WTC11 (cell line): Measurements from ENCODE around the gene FUT6. TPM values are rescaled to one million over a fixed set of nuclear protein-coding genes. Genes with fewer than 3 reads are reported as not detected.

Experiments used
- ATF1 ChIP-seq: sonication (generic); formaldehyde crosslinking; IDR thresholded peaks from 2 replicates; pipeline ENCODE4 v1.8.1; 2023; ENCODE audit warnings: mild to moderate bottlenecking, moderate library complexity, missing genetic modification reagents
- CREM ChIP-seq: sonication (generic); formaldehyde crosslinking; IDR thresholded peaks from 2 replicates; pipeline ENCODE4 v1.8.1; 2022; ENCODE audit warnings: mild to moderate bottlenecking, missing genetic modification reagents, moderate library complexity
- ESRRA ChIP-seq: sonication (generic); formaldehyde crosslinking; IDR thresholded peaks from 2 replicates; pipeline ENCODE4 v1.8.1; 2022; ENCODE audit warnings: mild to moderate bottlenecking, missing genetic modification reagents, borderline replicate concordance
- IRF2 ChIP-seq: sonication (generic); formaldehyde crosslinking; IDR thresholded peaks from 2 replicates; pipeline ENCODE4 v1.8.0; 2022; ENCODE audit warnings: low read depth, missing genetic modification reagents, borderline replicate concordance
- MXD4 ChIP-seq: fragments of 250-450 bp; sonication (Bioruptor Pico); IDR thresholded peaks from 2 replicates; pipeline ENCODE4 v1.8.0; 2021; ENCODE audit warnings: mild to moderate bottlenecking, moderate library complexity, borderline replicate concordance
- MYBL2 ChIP-seq: sonication (generic); formaldehyde crosslinking; IDR thresholded peaks from 2 replicates; pipeline ENCODE4 v1.8.1; 2023; ENCODE audit warnings: mild to moderate bottlenecking, moderate library complexity, missing genetic modification reagents
- NR1H2 ChIP-seq: sonication (generic); formaldehyde crosslinking; IDR thresholded peaks from 2 replicates; pipeline ENCODE4 v1.9.0; 2021; ENCODE audit warnings: mild to moderate bottlenecking, moderate library complexity, missing genetic modification reagents
- OVOL2 ChIP-seq: fragments of 250-450 bp; sonication (Bioruptor Pico); IDR thresholded peaks from 2 replicates; pipeline ENCODE4 v1.9.0; 2021; ENCODE audit warnings: mild to moderate bottlenecking, borderline replicate concordance
- SP1 ChIP-seq: sonication (generic); formaldehyde crosslinking; conservative IDR thresholded peaks from 2 replicates; pipeline ENCODE4 v1.8.1; 2022; ENCODE audit warnings: missing genetic modification reagents
- TCF7 ChIP-seq: sonication (generic); formaldehyde crosslinking; IDR thresholded peaks from 2 replicates; pipeline ENCODE4 v1.8.0; 2022; ENCODE audit warnings: mild to moderate bottlenecking, low read depth, missing genetic modification reagents, moderate library complexity
- TEAD4 ChIP-seq: sonication (generic); formaldehyde crosslinking; IDR thresholded peaks from 2 replicates; pipeline ENCODE4 v1.8.0; 2022; ENCODE audit warnings: mild to moderate bottlenecking, missing genetic modification reagents
- ZBTB21 ChIP-seq: sonication (generic); formaldehyde crosslinking; IDR thresholded peaks from 2 replicates; pipeline ENCODE4 v1.8.1; 2023; ENCODE audit warnings: mild to moderate bottlenecking, missing genetic modification reagents, borderline replicate concordance
- ZNF263 ChIP-seq: sonication (generic); formaldehyde crosslinking; IDR thresholded peaks from 2 replicates; pipeline ENCODE4 v1.8.1; 2022; ENCODE audit warnings: low read depth, mild to moderate bottlenecking, moderate library complexity, missing genetic modification reagents
- ZNF416 ChIP-seq: fragments of 250-450 bp; sonication (Bioruptor Pico); IDR thresholded peaks from 2 replicates; pipeline ENCODE4 v1.9.0; 2021; ENCODE audit warnings: mild to moderate bottlenecking, inconsistent platforms
- ZNF423 ChIP-seq: fragments of 250-450 bp; sonication (Bioruptor Pico); IDR thresholded peaks from 2 replicates; pipeline ENCODE4 v2.1.2; 2022; ENCODE audit warnings: mild to moderate bottlenecking, moderate library complexity
- ZNF671 ChIP-seq: fragments of 250-450 bp; sonication (Bioruptor Pico); IDR thresholded peaks from 2 replicates; pipeline ENCODE4 v1.8.0; 2021; ENCODE audit warnings: mild to moderate bottlenecking
- total RNA-seq: library from RNA; stranded (reverse); gene quantifications from 3 replicates; pipeline ENCODE4 v1.2.3, GENCODE V29; 2021
- TF ChIP-seq, protein P1 (sequence below): sonication (generic); formaldehyde crosslinking; IDR thresholded peaks from 2 replicates; pipeline ENCODE4 v1.8.0; 2023; ENCODE audit warnings: missing genetic modification reagents, mild to moderate bottlenecking, borderline replicate concordance
- TF ChIP-seq, protein P2 (sequence below): fragments of 250-450 bp; sonication (Bioruptor Pico); IDR thresholded peaks from 2 replicates; pipeline ENCODE4 v2.1.2; 2022; ENCODE audit warnings: mild to moderate bottlenecking, moderate library complexity
- TF ChIP-seq, protein P3 (sequence below): sonication (generic); formaldehyde crosslinking; IDR thresholded peaks from 2 replicates; pipeline ENCODE4 v1.8.1; 2022; ENCODE audit warnings: missing genetic modification reagents, borderline replicate concordance
- TF ChIP-seq, protein P4 (sequence below): sonication (generic); formaldehyde crosslinking; conservative IDR thresholded peaks from 2 replicates; pipeline ENCODE4 v1.8.1; 2022; ENCODE audit warnings: mild to moderate bottlenecking, missing genetic modification reagents
- TF ChIP-seq, protein P5 (sequence below): sonication (generic); formaldehyde crosslinking; IDR thresholded peaks from 2 replicates; pipeline ENCODE4 v1.8.1; 2022; ENCODE audit warnings: mild to moderate bottlenecking, missing genetic modification reagents, moderate library complexity, borderline replicate concordance
- TF ChIP-seq, protein P6 (sequence below): fragments of 250-450 bp; sonication (Bioruptor Pico); IDR thresholded peaks from 2 replicates; pipeline ENCODE4 v1.9.0; 2021; ENCODE audit warnings: mild to moderate bottlenecking
- TF ChIP-seq, protein P7 (sequence below): sonication (generic); formaldehyde crosslinking; IDR thresholded peaks from 2 replicates; pipeline ENCODE4 v1.8.0; 2022; ENCODE audit warnings: mild to moderate bottlenecking, missing genetic modification reagents
- TF ChIP-seq, protein P8 (sequence below): sonication (generic); formaldehyde crosslinking; IDR thresholded peaks from 2 replicates; pipeline ENCODE4 v1.8.0; 2022; ENCODE audit warnings: mild to moderate bottlenecking, missing genetic modification reagents

The FUT6 gene
- total RNA-seq, 1 experiment from 2014 or later: not detected

DNA sequence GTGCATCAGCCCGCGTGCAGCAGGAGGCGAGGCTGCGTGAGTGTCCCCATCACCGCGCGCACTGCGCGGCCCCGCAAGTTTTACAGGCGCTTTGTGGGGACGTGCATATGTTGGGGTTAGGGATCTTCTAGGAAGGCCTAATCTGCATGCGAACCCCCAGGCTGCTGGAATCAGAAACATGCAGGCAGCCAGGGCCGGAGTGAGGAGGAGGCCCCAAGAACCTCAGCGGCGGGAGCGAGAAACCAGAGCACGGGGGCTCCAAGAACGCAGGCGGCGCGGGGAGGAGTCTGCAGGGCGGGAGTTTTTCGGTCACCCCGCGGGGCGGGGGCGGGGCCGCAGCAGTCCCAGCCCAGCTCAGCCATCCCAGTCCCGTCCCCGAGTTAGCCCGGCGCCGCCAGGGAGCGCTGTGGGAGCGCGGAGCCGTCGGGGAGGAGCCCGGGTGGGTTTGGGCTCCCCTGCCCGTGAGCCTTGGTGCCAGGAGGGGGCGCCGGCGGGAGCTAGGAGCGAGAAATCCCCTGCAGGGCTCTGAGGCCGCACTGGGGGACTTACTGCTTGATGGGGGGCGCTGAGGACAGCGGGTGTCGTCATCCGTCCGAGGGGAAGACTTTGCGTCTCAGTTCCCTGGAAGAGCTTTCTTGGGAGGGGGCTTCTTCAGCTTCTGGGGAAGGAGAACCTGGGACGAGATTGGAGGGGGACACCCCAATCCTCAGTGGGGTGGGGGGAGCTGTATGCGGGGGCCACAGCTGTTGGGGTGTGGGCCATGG lies 35.6 kb downstream of the FUT6 start (continued):
- TF ChIP-seq, protein P1, sequence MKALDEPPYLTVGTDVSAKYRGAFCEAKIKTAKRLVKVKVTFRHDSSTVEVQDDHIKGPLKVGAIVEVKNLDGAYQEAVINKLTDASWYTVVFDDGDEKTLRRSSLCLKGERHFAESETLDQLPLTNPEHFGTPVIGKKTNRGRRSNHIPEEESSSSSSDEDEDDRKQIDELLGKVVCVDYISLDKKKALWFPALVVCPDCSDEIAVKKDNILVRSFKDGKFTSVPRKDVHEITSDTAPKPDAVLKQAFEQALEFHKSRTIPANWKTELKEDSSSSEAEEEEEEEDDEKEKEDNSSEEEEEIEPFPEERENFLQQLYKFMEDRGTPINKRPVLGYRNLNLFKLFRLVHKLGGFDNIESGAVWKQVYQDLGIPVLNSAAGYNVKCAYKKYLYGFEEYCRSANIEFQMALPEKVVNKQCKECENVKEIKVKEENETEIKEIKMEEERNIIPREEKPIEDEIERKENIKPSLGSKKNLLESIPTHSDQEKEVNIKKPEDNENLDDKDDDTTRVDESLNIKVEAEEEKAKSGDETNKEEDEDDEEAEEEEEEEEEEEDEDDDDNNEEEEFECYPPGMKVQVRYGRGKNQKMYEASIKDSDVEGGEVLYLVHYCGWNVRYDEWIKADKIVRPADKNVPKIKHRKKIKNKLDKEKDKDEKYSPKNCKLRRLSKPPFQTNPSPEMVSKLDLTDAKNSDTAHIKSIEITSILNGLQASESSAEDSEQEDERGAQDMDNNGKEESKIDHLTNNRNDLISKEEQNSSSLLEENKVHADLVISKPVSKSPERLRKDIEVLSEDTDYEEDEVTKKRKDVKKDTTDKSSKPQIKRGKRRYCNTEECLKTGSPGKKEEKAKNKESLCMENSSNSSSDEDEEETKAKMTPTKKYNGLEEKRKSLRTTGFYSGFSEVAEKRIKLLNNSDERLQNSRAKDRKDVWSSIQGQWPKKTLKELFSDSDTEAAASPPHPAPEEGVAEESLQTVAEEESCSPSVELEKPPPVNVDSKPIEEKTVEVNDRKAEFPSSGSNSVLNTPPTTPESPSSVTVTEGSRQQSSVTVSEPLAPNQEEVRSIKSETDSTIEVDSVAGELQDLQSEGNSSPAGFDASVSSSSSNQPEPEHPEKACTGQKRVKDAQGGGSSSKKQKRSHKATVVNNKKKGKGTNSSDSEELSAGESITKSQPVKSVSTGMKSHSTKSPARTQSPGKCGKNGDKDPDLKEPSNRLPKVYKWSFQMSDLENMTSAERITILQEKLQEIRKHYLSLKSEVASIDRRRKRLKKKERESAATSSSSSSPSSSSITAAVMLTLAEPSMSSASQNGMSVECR: peak; percentile 88; the same call in 1 of the 2 replicates
- TF ChIP-seq CREM: 0 out of 2 replicates have a peak, but pooled peaks have one; percentile 38
- TF ChIP-seq, protein P2, sequence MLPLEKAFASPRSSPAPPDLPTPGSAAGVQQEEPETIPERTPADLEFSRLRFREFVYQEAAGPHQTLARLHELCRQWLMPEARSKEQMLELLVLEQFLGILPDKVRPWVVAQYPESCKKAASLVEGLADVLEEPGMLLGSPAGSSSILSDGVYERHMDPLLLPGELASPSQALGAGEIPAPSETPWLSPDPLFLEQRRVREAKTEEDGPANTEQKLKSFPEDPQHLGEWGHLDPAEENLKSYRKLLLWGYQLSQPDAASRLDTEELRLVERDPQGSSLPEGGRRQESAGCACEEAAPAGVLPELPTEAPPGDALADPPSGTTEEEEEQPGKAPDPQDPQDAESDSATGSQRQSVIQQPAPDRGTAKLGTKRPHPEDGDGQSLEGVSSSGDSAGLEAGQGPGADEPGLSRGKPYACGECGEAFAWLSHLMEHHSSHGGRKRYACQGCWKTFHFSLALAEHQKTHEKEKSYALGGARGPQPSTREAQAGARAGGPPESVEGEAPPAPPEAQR (CRISPR knock-in tag): no peak
- TF ChIP-seq, protein P3, sequence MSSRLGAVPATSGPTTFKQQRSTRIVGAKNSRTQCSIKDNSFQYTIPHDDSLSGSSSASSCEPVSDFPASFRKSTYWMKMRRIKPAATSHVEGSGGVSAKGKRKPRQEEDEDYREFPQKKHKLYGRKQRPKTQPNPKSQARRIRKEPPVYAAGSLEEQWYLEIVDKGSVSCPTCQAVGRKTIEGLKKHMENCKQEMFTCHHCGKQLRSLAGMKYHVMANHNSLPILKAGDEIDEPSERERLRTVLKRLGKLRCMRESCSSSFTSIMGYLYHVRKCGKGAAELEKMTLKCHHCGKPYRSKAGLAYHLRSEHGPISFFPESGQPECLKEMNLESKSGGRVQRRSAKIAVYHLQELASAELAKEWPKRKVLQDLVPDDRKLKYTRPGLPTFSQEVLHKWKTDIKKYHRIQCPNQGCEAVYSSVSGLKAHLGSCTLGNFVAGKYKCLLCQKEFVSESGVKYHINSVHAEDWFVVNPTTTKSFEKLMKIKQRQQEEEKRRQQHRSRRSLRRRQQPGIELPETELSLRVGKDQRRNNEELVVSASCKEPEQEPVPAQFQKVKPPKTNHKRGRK (CRISPR knock-in tag): 0 out of 2 replicates have a peak, but pooled peaks have one; percentile 31
- 0 out of 2 replicates have a peak, but pooled peaks have one; percentile 44 for TF ChIP-seq ESRRA (CRISPR knock-in tag)
- TF ChIP-seq ZBTB21 (CRISPR knock-in tag): no peak
- TF ChIP-seq, protein P4, sequence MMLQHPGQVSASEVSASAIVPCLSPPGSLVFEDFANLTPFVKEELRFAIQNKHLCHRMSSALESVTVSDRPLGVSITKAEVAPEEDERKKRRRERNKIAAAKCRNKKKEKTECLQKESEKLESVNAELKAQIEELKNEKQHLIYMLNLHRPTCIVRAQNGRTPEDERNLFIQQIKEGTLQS (CRISPR knock-in tag): 0 out of 2 replicates have a peak, but pooled peaks have one; percentile 39
- TF ChIP-seq TCF7 (CRISPR knock-in tag): no peak; the same call in none of the 2 replicates
- peak; percentile 3; the same call in 1 of the 2 replicates for TF ChIP-seq ZNF423 (CRISPR knock-in tag)
- no peak for TF ChIP-seq MXD4
- TF ChIP-seq, protein P5, sequence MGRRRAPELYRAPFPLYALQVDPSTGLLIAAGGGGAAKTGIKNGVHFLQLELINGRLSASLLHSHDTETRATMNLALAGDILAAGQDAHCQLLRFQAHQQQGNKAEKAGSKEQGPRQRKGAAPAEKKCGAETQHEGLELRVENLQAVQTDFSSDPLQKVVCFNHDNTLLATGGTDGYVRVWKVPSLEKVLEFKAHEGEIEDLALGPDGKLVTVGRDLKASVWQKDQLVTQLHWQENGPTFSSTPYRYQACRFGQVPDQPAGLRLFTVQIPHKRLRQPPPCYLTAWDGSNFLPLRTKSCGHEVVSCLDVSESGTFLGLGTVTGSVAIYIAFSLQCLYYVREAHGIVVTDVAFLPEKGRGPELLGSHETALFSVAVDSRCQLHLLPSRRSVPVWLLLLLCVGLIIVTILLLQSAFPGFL: no peak
- 0 out of 2 replicates have a peak, but pooled peaks have one; percentile 16 for TF ChIP-seq IRF2 (CRISPR knock-in tag)
- no peak for TF ChIP-seq MYBL2 (CRISPR knock-in tag)
- TF ChIP-seq TEAD4 (CRISPR knock-in tag): peak; percentile 84; the same call in 1 of the 2 replicates
- peak; percentile 92 for TF ChIP-seq SP1 (CRISPR knock-in tag)
- peak; percentile 78 for TF ChIP-seq NR1H2 (CRISPR knock-in tag)
- no peak for TF ChIP-seq ZNF671 (CRISPR knock-in tag)
- peak; percentile 73; the same call in 1 of the 2 replicates for TF ChIP-seq ZNF263 (CRISPR knock-in tag)
- 0 out of 2 replicates have a peak, but pooled peaks have one; percentile 36 for TF ChIP-seq ATF1 (CRISPR knock-in tag)
- TF ChIP-seq, protein P6, sequence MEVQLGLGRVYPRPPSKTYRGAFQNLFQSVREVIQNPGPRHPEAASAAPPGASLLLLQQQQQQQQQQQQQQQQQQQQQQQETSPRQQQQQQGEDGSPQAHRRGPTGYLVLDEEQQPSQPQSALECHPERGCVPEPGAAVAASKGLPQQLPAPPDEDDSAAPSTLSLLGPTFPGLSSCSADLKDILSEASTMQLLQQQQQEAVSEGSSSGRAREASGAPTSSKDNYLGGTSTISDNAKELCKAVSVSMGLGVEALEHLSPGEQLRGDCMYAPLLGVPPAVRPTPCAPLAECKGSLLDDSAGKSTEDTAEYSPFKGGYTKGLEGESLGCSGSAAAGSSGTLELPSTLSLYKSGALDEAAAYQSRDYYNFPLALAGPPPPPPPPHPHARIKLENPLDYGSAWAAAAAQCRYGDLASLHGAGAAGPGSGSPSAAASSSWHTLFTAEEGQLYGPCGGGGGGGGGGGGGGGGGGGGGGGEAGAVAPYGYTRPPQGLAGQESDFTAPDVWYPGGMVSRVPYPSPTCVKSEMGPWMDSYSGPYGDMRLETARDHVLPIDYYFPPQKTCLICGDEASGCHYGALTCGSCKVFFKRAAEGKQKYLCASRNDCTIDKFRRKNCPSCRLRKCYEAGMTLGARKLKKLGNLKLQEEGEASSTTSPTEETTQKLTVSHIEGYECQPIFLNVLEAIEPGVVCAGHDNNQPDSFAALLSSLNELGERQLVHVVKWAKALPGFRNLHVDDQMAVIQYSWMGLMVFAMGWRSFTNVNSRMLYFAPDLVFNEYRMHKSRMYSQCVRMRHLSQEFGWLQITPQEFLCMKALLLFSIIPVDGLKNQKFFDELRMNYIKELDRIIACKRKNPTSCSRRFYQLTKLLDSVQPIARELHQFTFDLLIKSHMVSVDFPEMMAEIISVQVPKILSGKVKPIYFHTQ (CRISPR knock-in tag): no peak
- no peak for TF ChIP-seq OVOL2
- TF ChIP-seq, protein P7, sequence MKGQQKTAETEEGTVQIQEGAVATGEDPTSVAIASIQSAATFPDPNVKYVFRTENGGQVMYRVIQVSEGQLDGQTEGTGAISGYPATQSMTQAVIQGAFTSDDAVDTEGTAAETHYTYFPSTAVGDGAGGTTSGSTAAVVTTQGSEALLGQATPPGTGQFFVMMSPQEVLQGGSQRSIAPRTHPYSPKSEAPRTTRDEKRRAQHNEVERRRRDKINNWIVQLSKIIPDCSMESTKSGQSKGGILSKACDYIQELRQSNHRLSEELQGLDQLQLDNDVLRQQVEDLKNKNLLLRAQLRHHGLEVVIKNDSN (CRISPR knock-in tag): peak; percentile 0; the same call in 1 of the 2 replicates
- TF ChIP-seq ZNF416: no peak
- TF ChIP-seq, protein P8, sequence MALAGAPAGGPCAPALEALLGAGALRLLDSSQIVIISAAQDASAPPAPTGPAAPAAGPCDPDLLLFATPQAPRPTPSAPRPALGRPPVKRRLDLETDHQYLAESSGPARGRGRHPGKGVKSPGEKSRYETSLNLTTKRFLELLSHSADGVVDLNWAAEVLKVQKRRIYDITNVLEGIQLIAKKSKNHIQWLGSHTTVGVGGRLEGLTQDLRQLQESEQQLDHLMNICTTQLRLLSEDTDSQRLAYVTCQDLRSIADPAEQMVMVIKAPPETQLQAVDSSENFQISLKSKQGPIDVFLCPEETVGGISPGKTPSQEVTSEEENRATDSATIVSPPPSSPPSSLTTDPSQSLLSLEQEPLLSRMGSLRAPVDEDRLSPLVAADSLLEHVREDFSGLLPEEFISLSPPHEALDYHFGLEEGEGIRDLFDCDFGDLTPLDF (CRISPR knock-in tag): peak; percentile 72; the same call in 1 of the 2 replicates
